ENCODE data around the gene HNRNPF. TPM values are rescaled to one million over a fixed set of nuclear protein-coding genes. Genes with fewer than 3 reads are reported as not detected.

Gene HNRNPF
- total RNA-seq, 1 experiment from 2014 or later: 423 TPM

DNA sequence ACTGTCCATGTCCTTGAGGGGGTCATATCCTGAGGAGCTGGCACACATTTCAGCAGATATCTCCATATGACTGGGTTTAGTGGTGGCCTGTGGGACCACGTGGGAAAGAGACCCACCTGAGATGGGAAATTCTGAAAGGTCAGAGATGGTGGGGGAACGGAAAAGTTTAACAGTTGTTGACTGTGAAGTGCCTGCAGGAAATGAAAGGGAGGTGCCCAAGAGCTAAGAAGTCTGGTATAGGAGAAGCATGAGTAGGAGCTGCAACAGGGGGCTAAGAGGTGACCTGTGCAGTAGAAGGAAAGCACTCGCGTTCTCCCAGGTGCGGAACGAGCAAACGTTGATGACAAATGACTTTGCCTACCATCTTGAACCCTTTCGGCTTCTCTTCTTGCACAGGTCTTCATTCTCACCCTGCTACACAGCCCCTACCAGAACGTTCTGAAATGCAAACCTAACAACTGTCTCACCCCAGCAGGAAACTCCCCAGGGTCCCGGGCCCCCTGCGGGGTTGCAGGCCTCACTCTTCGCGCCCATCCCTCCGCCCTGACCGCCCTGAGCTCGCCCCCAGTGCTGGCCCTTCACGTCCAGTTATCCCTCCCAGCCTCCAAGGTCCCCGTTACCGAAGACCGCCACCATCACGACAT, 47.3 kb downstream of the HNRNPF start:
- Mint-ChIP-seq H3K27ac (ENCODE audit: unreplicated experiment) (peak overlapping the region; percentile 71), H3K36me3 (ENCODE audit: insufficient read depth, unreplicated experiment) (peaks cover 10% of the 10 kb centered on the region), H3K9me3 (ENCODE audit: unreplicated experiment) (no peaks in the 10 kb centered on the region), H3K27me3 (ENCODE audit: insufficient read depth, unreplicated experiment) (no peaks in the 10 kb centered on the region), H3K4me3 (ENCODE audit: unreplicated experiment) (peak overlapping the region; percentile 98), H3K4me1 (ENCODE audit: low read depth, unreplicated experiment) (peaks cover 16% of the 10 kb centered on the region)
- no peaks in the 10 kb centered on the region for H3K27me3 ChIP-seq (replicated peaks; ENCODE audit: control insufficient read depth, insufficient read depth, low read length)
- H3K36me3 ChIP-seq (ENCODE audit: control insufficient read depth, insufficient read depth, low read length): no peaks in the 10 kb centered on the region
- TSS peak; percentile 94 for BruUV-seq (replicated peaks)
- DNase-seq: no peak
- peak overlapping the region; percentile 66 for H3K4me3 ChIP-seq (ENCODE audit: low read depth, low read length)
- no peaks in the 10 kb centered on the region for H3K9me3 ChIP-seq
- H3K4me1 ChIP-seq: peaks cover 11% of the 10 kb centered on the region
- CTCF ChIA-PET: no interaction called here
- TF ChIP-seq CTCF (IDR thresholded peaks at IDR 0.05; ENCODE audit: insufficient read depth in 1 of 2, low read depth in 1 of 2, low read length in 1 of 2, severe bottlenecking in 1 of 2, unreplicated experiment in 1 of 2): no peak
- intact Hi-C loops (cut with micrococcal nuclease; ENCODE audit: unreplicated experiment): loop anchor here (1.0 kb wide), 3 partner anchors 15 to 46 kb away; no protein-coding TSS in a partner anchor
- POLR2A ChIA-PET: interaction anchor here (1.0 to 1.4 kb wide), 2 partner anchors 35 to 48 kb away, joined by 4 to 14 read pairs; partner anchors contain the start of gene HNRNPF

DNA sequence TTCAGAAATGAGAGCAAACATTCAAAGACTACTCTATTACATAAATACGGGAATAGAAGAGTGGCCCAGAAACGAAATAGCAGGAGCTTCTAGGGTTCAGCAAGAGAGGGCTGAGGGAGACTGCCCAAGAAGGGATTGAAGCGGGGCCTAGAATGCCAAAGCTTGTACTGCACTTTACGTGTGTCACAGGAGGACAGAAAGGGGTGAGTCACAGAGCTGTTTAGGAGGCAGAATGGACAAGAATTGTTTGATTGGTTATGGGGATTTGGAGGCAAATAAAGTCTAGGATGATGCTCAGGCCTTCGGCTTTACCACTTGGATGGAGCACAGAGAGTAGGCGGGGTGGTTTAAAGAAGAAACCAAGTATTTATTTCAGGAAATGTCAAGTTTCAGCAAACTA, 48.9 kb downstream of the HNRNPF start:
- no peaks in the 10 kb centered on the region for H3K36me3 ChIP-seq (ENCODE audit: control insufficient read depth, insufficient read depth, low read length)
- no peak for TF ChIP-seq CTCF (IDR thresholded peaks at IDR 0.05; ENCODE audit: insufficient read depth in 1 of 2, low read depth in 1 of 2, low read length in 1 of 2, severe bottlenecking in 1 of 2, unreplicated experiment in 1 of 2)
- Mint-ChIP-seq H3K27ac (ENCODE audit: unreplicated experiment) (peak overlapping the region; percentile 2), H3K4me1 (ENCODE audit: low read depth, unreplicated experiment) (peaks cover 15% of the 10 kb centered on the region), H3K27me3 (ENCODE audit: insufficient read depth, unreplicated experiment) (no peaks in the 10 kb centered on the region), H3K9me3 (ENCODE audit: unreplicated experiment) (no peaks in the 10 kb centered on the region), H3K36me3 (ENCODE audit: insufficient read depth, unreplicated experiment) (peaks cover 10% of the 10 kb centered on the region), H3K4me3 (ENCODE audit: unreplicated experiment) (peak overlapping the region; percentile 12)
- no peaks in the 10 kb centered on the region for H3K9me3 ChIP-seq
- no peak overlapping the region for H3K4me3 ChIP-seq (ENCODE audit: low read depth, low read length)
- ChIA-PET CTCF (no interaction called here), POLR2A (no interaction called here)
- intact Hi-C loops (cut with micrococcal nuclease; ENCODE audit: unreplicated experiment): no loop called here
- no peak for DNase-seq
- no peaks in the 10 kb centered on the region for H3K27me3 ChIP-seq (replicated peaks; ENCODE audit: control insufficient read depth, insufficient read depth, low read length)
- BruUV-seq (replicated peaks): no TSS peak
- peaks cover 13% of the 10 kb centered on the region for H3K4me1 ChIP-seq

GRCh38 chr10:43355749-43356371, 53.1 kb downstream of the HNRNPF start:
- no peak for DNase-seq
- no TSS peak for BruUV-seq (replicated peaks)
- POLR2A ChIA-PET: interaction anchor here (0.5 kb wide), 1 partner anchor 19 kb away, joined by 5 read pairs; no protein-coding TSS in a partner anchor
- TF ChIP-seq CTCF (IDR thresholded peaks at IDR 0.05; ENCODE audit: insufficient read depth in 1 of 2, low read depth in 1 of 2, low read length in 1 of 2, severe bottlenecking in 1 of 2, unreplicated experiment in 1 of 2): no peak
- intact Hi-C loops (cut with micrococcal nuclease; ENCODE audit: unreplicated experiment): no loop called here
- H3K9me3 Mint-ChIP-seq (ENCODE audit: unreplicated experiment): no peaks in the 10 kb centered on the region
- H3K4me3 Mint-ChIP-seq (ENCODE audit: unreplicated experiment): no peak overlapping the region
- no peaks in the 10 kb centered on the region for H3K27me3 Mint-ChIP-seq (ENCODE audit: insufficient read depth, unreplicated experiment)
- H3K4me1 ChIP-seq: peaks cover 19% of the 10 kb centered on the region
- H3K4me3 ChIP-seq (ENCODE audit: low read depth, low read length): no peak overlapping the region
- no peaks in the 10 kb centered on the region for H3K36me3 ChIP-seq (ENCODE audit: control insufficient read depth, insufficient read depth, low read length)
- H3K27me3 ChIP-seq (replicated peaks; ENCODE audit: control insufficient read depth, insufficient read depth, low read length): no peaks in the 10 kb centered on the region
- H3K4me1 Mint-ChIP-seq (ENCODE audit: low read depth, unreplicated experiment): peaks cover 13% of the 10 kb centered on the region
- no peak overlapping the region for H3K27ac Mint-ChIP-seq (ENCODE audit: unreplicated experiment)
- no peaks in the 10 kb centered on the region for H3K36me3 Mint-ChIP-seq (ENCODE audit: insufficient read depth, unreplicated experiment)
- CTCF ChIA-PET: interaction anchor here (0.6 to 1.0 kb wide), 3 partner anchors 26 to 227 kb away, joined by 3 read pairs; no protein-coding TSS in a partner anchor
- no peaks in the 10 kb centered on the region for H3K9me3 ChIP-seq
